GM10266 (cell line): ENCODE results near the gene PLXDC2.

ENCODE experiments used
- DNase-seq: peaks from one replicate; pipeline ENCODE4 v3.0.0; 2012; ENCODE audit errors: extremely low spot score
- TF ChIP-seq, protein P1 (sequence below): IDR thresholded peaks from 2 replicates; pipeline ENCODE4 v1.5.1; 2012; ENCODE audit warnings: mild to moderate bottlenecking, low read depth; ENCODE audit not compliant: control insufficient read depth, insufficient read depth; ENCODE audit errors: missing control alignments

The PLXDC2 gene

DNA sequence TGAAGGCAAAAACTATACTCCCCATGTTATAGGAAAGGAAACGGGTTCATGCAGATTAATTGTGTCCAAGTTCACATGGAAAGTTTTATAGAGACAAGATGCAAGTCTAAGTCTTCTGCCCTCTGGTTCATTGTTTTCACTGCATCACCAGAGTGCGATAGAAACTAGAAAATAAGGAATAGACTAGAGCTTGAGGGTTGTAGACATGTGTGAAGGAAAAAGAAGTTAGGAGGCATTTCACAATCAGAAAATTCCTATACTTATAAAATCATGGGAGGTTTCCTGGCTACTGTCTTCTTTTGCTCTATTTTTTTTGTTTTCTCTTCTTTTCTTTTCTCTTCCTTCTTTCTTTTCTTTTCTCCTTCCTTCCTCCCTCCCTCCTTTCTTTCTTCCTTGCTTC, 329.8 kb downstream of the PLXDC2 start:
- DNase-seq = no peak
- TF ChIP-seq, protein P1, sequence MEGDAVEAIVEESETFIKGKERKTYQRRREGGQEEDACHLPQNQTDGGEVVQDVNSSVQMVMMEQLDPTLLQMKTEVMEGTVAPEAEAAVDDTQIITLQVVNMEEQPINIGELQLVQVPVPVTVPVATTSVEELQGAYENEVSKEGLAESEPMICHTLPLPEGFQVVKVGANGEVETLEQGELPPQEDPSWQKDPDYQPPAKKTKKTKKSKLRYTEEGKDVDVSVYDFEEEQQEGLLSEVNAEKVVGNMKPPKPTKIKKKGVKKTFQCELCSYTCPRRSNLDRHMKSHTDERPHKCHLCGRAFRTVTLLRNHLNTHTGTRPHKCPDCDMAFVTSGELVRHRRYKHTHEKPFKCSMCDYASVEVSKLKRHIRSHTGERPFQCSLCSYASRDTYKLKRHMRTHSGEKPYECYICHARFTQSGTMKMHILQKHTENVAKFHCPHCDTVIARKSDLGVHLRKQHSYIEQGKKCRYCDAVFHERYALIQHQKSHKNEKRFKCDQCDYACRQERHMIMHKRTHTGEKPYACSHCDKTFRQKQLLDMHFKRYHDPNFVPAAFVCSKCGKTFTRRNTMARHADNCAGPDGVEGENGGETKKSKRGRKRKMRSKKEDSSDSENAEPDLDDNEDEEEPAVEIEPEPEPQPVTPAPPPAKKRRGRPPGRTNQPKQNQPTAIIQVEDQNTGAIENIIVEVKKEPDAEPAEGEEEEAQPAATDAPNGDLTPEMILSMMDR = no peak

- TF ChIP-seq, protein P1 = no peak
- DNase-seq = no peak
Measured at GRCh38 chr10:20147684-20148083, 331.5 kb downstream of the PLXDC2 start.

DNA sequence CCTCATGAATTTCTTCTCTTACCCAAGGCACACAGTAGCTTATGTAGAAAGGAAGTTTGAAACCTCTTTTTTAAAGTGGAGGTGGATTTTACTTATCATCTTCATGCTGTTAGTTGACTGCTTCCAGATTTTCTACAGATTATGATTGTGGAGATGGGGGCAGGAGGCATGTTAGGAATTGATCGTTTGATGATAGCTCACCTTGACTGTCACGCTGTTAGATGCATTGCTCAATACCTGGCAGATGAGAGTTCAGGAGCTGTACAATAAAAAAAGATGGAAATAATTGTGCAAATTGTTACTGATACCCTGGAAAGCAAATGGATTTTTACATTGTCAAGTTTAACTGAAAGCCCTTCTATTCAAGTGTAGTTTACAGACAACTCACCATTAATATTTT, 340.3 kb downstream of the PLXDC2 start:
- DNase-seq = no peak
- TF ChIP-seq, protein P1 = no peak

GRCh38 chr10:20157314-20157713, 341.1 kb downstream of the PLXDC2 start:
- no peak for DNase-seq
- TF ChIP-seq, protein P1 = no peak

GRCh38 chr10:20158086-20158485, 341.9 kb downstream of the PLXDC2 start:
- no peak for DNase-seq
- TF ChIP-seq, protein P1 = no peak

- TF ChIP-seq, protein P1 = no peak
- DNase-seq = no peak
Measured at GRCh38 chr10:20162123-20162522, 345.9 kb downstream of the PLXDC2 start.

DNA sequence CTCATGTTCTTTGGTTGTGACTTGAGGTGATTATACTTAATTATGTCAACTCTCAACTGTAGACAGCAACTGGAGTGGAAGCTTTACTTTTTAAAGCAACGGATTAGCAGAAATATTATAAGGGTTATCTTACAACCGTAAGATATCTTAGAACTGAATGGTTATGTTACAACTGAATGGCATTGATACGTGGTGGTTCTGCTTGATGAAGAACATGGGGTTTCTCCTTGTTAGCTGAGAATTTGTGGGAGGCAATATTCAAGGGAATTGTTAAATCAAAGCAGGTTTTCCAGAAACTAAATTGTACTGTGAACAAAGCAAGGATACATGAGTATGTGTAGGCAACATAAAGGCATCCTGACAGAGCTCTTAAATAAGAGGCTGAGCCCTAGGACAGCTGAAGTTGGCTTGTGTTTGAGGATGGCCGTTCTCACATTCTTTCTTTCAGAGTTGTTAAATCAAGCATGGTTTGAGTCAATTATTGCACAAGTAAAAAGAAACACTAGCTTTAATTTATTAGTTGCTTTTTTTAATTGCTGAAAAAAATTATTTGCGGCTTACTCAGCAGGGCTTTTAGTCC, 350.0 kb downstream of the PLXDC2 start:
- DNase-seq = no peak
- TF ChIP-seq, protein P1 = no peak
